PC-9 (cell line): ENCODE results near the gene NR2F1-AS1. TPM values are rescaled to one million over a fixed set of nuclear protein-coding genes. Genes with fewer than 3 reads are reported as not detected.

Source experiments
- BruUV-seq: library from RNA; stranded (reverse); fragments of 400-500 nt; replicated peaks from 2 replicates; lab custom pipeline; 2021; lab: Mats Ljungman, UMichigan
- CTCF ChIA-PET: fragments of 300-600 bp; sonication (Branson Sonifier 250); formaldehyde crosslinking; loops from one replicate; lab custom pipeline; 2022; ENCODE audit warnings: antibody characterized with exemption; lab: Charles Lee
- POLR2A ChIA-PET: fragments of 300-600 bp; sonication (Branson Sonifier 250); formaldehyde crosslinking; loops from one replicate; lab custom pipeline; 2022; ENCODE audit warnings: antibody characterized with exemption; ENCODE audit not compliant: unreplicated experiment; lab: Charles Lee
- DNase-seq, 2 experiments: peaks; one replicate each; pipeline versions ENCODE4 v3.0.0 to v3.0.0-alpha.2; 2015 to 2022; ENCODE audit warnings: mixed read lengths in 1 of 2
- H2AFZ ChIP-seq: fragments of 200-600 bp; sonication (generic); 2 replicates; pipeline ENCODE4 v1.8.1; 2017; ENCODE audit warnings: antibody characterized with exemption
- H3F3A ChIP-seq: fragments of 200-600 bp; sonication (generic); 2 replicates; pipeline ENCODE4 v1.8.1; 2017; ENCODE audit warnings: antibody characterized with exemption, mild to moderate bottlenecking, low read depth; ENCODE audit not compliant: insufficient read depth
- H3K27ac ChIP-seq: fragments of 200-600 bp; sonication (generic); 2 replicates; pipeline ENCODE4 v1.6.1; 2016; ENCODE audit warnings: mixed run types
- H3K27me3 ChIP-seq: fragments of 200-600 bp; sonication (generic); 2 replicates; pipeline ENCODE4 v1.6.1; 2016; ENCODE audit warnings: low read depth, mixed run types; ENCODE audit not compliant: insufficient read depth
- H3K36me3 ChIP-seq: fragments of 200-600 bp; sonication (generic); 2 replicates; pipeline ENCODE4 v1.6.1; 2016; ENCODE audit warnings: low read depth, mixed run types
- H3K4me1 ChIP-seq: fragments of 200-600 bp; sonication (generic); replicated peaks from 2 replicates; pipeline ENCODE4 v1.6.1; 2016; ENCODE audit warnings: mixed run types; ENCODE audit not compliant: insufficient read depth
- H3K4me2 ChIP-seq: fragments of 200-600 bp; sonication (generic); 2 replicates; pipeline ENCODE4 v1.6.1; 2017; ENCODE audit warnings: mixed run types
- H3K4me3 ChIP-seq: fragments of 200-600 bp; sonication (generic); 2 replicates; pipeline ENCODE4 v1.6.1; 2016; ENCODE audit warnings: mixed run types
- H3K79me2 ChIP-seq: fragments of 200-600 bp; sonication (generic); 2 replicates; pipeline ENCODE4 v1.6.1; 2017; ENCODE audit warnings: low read depth, mixed run types
- H3K9me2 ChIP-seq: fragments of 200-600 bp; sonication (generic); 2 replicates; pipeline ENCODE4 v1.8.1; 2017; ENCODE audit warnings: mild to moderate bottlenecking; ENCODE audit not compliant: insufficient read depth
- H3K9me3 ChIP-seq: fragments of 200-600 bp; sonication (generic); 2 replicates; pipeline ENCODE4 v1.8.1; 2016; ENCODE audit warnings: low read depth; ENCODE audit not compliant: insufficient read depth
- H4K20me1 ChIP-seq: fragments of 200-600 bp; sonication (generic); 2 replicates; pipeline ENCODE4 v1.8.1; 2017; ENCODE audit not compliant: insufficient read depth
- CTCF ChIP-seq: fragments of 200-600 bp; sonication (generic); conservative IDR thresholded peaks from 2 replicates; pipeline ENCODE4 v1.6.1; 2017; ENCODE audit warnings: mixed run types, antibody characterized with exemption, mild to moderate bottlenecking, moderate library complexity
- EZH2 ChIP-seq: fragments of 200-600 bp; sonication (generic); IDR thresholded peaks from 2 replicates; pipeline ENCODE4 v1.8.0; 2017; ENCODE audit warnings: antibody characterized with exemption, low read depth
- intact Hi-C: fragments of 100-400 bp; cut with micrococcal nuclease; formaldehyde crosslinking; loops from one replicate; pipeline ENCODE4 v1.10.0; 2022; ENCODE audit not compliant: unreplicated experiment
- total RNA-seq: library from RNA; stranded (reverse); gene quantifications from 2 replicates; pipeline ENCODE4 v1.2.3, GENCODE V29; 2021

NR2F1-AS1 gene
- total RNA-seq, 1 experiment from 2014 or later = 6.0 TPM

- Histone ChIP-seq H3K9me2 (no peaks in the 10 kb centered on the region), H3K4me2 (peak overlapping the region; percentile 3; the same call in 1 of the 2 replicates), H3K36me3 (no peaks in the 10 kb centered on the region), H3K27me3 (no peaks in the 10 kb centered on the region), H3K27ac (peak overlapping the region; percentile 24; the same call in 1 of the 2 replicates), H3K79me2 (no peaks in the 10 kb centered on the region), H3K9me3 (no peaks in the 10 kb centered on the region), H2AFZ (no peak overlapping the region), H3F3A (no peaks in the 10 kb centered on the region), H4K20me1 (no peaks in the 10 kb centered on the region), H3K4me3 (no peak overlapping the region), H3K4me1 (peaks cover 14% of the 10 kb centered on the region; the same call in 1 of the 2 replicates)
- intact Hi-C loops = no loop called here
- ChIA-PET POLR2A (interaction anchor here (0.6 kb wide), 1 partner anchor 669 kb away, joined by 3 read pairs; no protein-coding TSS in a partner anchor), CTCF (no interaction called here)
- TF ChIP-seq EZH2 = no peak
- DNase-seq = no peak
- BruUV-seq = no TSS peak
Observed at GRCh38 chr5:93403141-93403928, 177.7 kb downstream of the NR2F1-AS1 start.

GRCh38 chr5:93402451-93402850, 178.6 kb downstream of the NR2F1-AS1 start:
- POLR2A ChIA-PET = interaction anchor here (0.6 kb wide), 1 partner anchor 668 kb away, joined by 3 read pairs; no protein-coding TSS in a partner anchor

GRCh38 chr5:93401634-93402213, 179.3 kb downstream of the NR2F1-AS1 start:
- Histone ChIP-seq H2AFZ (no peak overlapping the region), H3K4me1 (peaks cover 14% of the 10 kb centered on the region; the same call in 1 of the 2 replicates), H3K9me3 (peaks cover 3% of the 10 kb centered on the region; the same call in 1 of the 2 replicates), H3K27ac (no peak overlapping the region), H3K4me3 (no peak overlapping the region), H3K36me3 (no peaks in the 10 kb centered on the region), H4K20me1 (no peaks in the 10 kb centered on the region), H3K9me2 (no peaks in the 10 kb centered on the region), H3K4me2 (no peak overlapping the region), H3F3A (no peaks in the 10 kb centered on the region), H3K79me2 (no peaks in the 10 kb centered on the region), H3K27me3 (no peaks in the 10 kb centered on the region)
- TF ChIP-seq CTCF (no peak), EZH2 (no peak)
- no TSS peak for BruUV-seq
- ChIA-PET CTCF (interaction anchor here (0.7 kb wide), 1 partner anchor 400 kb away, joined by 4 read pairs; no protein-coding TSS in a partner anchor), POLR2A (no interaction called here)
- no peak for DNase-seq
- intact Hi-C loops = no loop called here

More at GRCh38 chr5:93402451-93402850, 178.6 kb downstream of the NR2F1-AS1 start:
- TF ChIP-seq EZH2 = no peak
- no peak for TF ChIP-seq CTCF
- H3K4me1 ChIP-seq = peaks cover 14% of the 10 kb centered on the region; the same call in 1 of the 2 replicates
- no peaks in the 10 kb centered on the region for H3K36me3 ChIP-seq
- BruUV-seq = no TSS peak
- DNase-seq = no peak
- H3K9me3 ChIP-seq = no peaks in the 10 kb centered on the region
- H3K4me2 ChIP-seq = no peak overlapping the region
- CTCF ChIA-PET = no interaction called here
- no peaks in the 10 kb centered on the region for H4K20me1 ChIP-seq
- H3F3A ChIP-seq = no peaks in the 10 kb centered on the region
- no peak overlapping the region for H2AFZ ChIP-seq
- H3K27ac ChIP-seq = no peak overlapping the region
- H3K9me2 ChIP-seq = no peaks in the 10 kb centered on the region
- H3K27me3 ChIP-seq = no peaks in the 10 kb centered on the region
- no peaks in the 10 kb centered on the region for H3K79me2 ChIP-seq
- no peak overlapping the region for H3K4me3 ChIP-seq
- intact Hi-C loops = no loop called here
